Testis (tissue), 2 donors: Measurements from ENCODE around the gene ULBP3.

ENCODE experiments used
- POLR2A ChIP-seq: fragments of 450-650 bp; IDR thresholded peaks from one replicate; pipeline ENCODE4 v1.6.1; 2017; ENCODE audit warnings: antibody characterized with exemption, mild to moderate bottlenecking, moderate library complexity
- TF ChIP-seq, protein P1 (sequence below), 3 experiments: fragments of 450-650 bp in 2 of 3; fragments of 200-600 bp in 1 of 3; sonication (generic) in 1 of 3; IDR thresholded peaks; one replicate each; pipeline ENCODE4 v1.5.1; 2016 to 2019; ENCODE audit warnings: antibody characterized with exemption in 3 of 3, mild to moderate bottlenecking in 2 of 3, moderate library complexity in 1 of 3

DNA sequence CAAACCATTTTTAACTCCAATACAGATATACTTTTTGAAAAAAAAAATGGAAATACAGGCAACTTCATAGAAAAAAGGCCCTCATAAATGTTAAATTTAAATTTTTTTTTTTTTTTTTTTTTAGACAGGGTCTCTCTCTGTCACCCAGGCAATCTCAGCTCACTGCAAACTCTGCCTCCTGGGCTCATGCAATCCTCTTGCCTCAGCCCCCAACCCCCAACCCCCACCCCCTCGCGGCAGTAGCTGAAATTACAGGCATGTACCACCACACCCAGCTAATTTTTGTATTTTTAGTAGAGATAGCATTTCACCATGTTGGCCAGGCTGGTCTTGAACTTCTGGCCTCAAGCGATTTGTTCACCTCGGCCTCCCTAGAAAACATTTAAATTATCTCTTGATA lies 12.8 kb upstream of the ULBP3 start:
- TF ChIP-seq, protein P1, sequence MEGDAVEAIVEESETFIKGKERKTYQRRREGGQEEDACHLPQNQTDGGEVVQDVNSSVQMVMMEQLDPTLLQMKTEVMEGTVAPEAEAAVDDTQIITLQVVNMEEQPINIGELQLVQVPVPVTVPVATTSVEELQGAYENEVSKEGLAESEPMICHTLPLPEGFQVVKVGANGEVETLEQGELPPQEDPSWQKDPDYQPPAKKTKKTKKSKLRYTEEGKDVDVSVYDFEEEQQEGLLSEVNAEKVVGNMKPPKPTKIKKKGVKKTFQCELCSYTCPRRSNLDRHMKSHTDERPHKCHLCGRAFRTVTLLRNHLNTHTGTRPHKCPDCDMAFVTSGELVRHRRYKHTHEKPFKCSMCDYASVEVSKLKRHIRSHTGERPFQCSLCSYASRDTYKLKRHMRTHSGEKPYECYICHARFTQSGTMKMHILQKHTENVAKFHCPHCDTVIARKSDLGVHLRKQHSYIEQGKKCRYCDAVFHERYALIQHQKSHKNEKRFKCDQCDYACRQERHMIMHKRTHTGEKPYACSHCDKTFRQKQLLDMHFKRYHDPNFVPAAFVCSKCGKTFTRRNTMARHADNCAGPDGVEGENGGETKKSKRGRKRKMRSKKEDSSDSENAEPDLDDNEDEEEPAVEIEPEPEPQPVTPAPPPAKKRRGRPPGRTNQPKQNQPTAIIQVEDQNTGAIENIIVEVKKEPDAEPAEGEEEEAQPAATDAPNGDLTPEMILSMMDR (IDR thresholded peaks at IDR 0.05) = no peak
- TF ChIP-seq POLR2A = no peak
